Endothelial cell of umbilical vein (primary cell): ENCODE results near the gene BDKRB2. TPM values are rescaled to one million over a fixed set of nuclear protein-coding genes. Genes with fewer than 3 reads are reported as not detected.

Experiments used
- BruUV-seq: library from RNA; stranded (reverse); fragments of 400-500 nt; replicated peaks from 2 replicates; lab custom pipeline; 2021; lab: Mats Ljungman, UMichigan
- CTCF ChIA-PET: fragments of 300-600, 350-600 bp; sonication (Branson Sonifier 250); formaldehyde crosslinking; loops from one replicate; lab custom pipeline; 2021; ENCODE audit warnings: antibody characterized with exemption, inconsistent platforms; lab: Charles Lee
- POLR2A ChIA-PET: fragments of 300-600, 350-600 bp; sonication (Branson Sonifier 250); formaldehyde crosslinking; loops from one replicate; lab custom pipeline; 2021; ENCODE audit warnings: antibody characterized with exemption, inconsistent platforms; lab: Charles Lee
- DNase-seq: peaks from one replicate; pipeline ENCODE4 v3.0.0-alpha.2; 2011; ENCODE audit warnings: low read depth, low spot score
- FAIRE-seq: peaks from 2 replicates; lab custom pipeline; 2011; peaks lifted over from hg19 to GRCh38; lab: Jason Lieb, UNC
- H2AFZ ChIP-seq: 2 replicates; pipeline ENCODE4 v1.6.0; 2012; ENCODE audit warnings: low read depth, low read length, control low read depth, inconsistent platforms
- H3K27ac ChIP-seq: 2 replicates; pipeline ENCODE4 v1.5.1; 2011; ENCODE audit warnings: low read depth, mild to moderate bottlenecking, control low read depth, low read length, moderate library complexity; ENCODE audit not compliant: insufficient read depth
- H3K27me3 ChIP-seq, 2 experiments: 2 replicates each; pipeline versions ENCODE4 v1.6.0 to v1.6.1; 2011; ENCODE audit warnings: low read length in 2 of 2, mixed read lengths in 1 of 2; ENCODE audit not compliant: control insufficient read depth in 2 of 2, insufficient read depth in 2 of 2
- H3K36me3 ChIP-seq, 2 experiments: 2 replicates in 1 of 2; 3 replicates in 1 of 2; pipeline ENCODE4 v1.5.1; 2011; ENCODE audit warnings: low read length in 2 of 2, mild to moderate bottlenecking in 1 of 2, moderate library complexity in 1 of 2; ENCODE audit not compliant: control insufficient read depth in 2 of 2, insufficient read depth in 2 of 2; ENCODE audit errors: extremely low read depth in 1 of 2
- H3K4me1 ChIP-seq: 3 replicates; pipeline ENCODE4 v1.5.1; 2011; ENCODE audit warnings: mild to moderate bottlenecking, low read length; ENCODE audit not compliant: control insufficient read depth, insufficient read depth; ENCODE audit errors: extremely low read depth
- H3K4me2 ChIP-seq: 2 replicates; pipeline ENCODE4 v1.6.1; 2011; ENCODE audit warnings: low read length, control low read depth, mixed read lengths; ENCODE audit not compliant: insufficient read depth
- H3K4me3 ChIP-seq, 3 experiments: fragments of 200-600 bp in 1 of 3; sonication (generic), shearing (Covaris generic) in 1 of 3; replicated peaks in 1 of 3; 2 replicates each; pipeline ENCODE4 v1.5.1; 2011 to 2016; ENCODE audit warnings: control low read depth in 3 of 3, low read length in 3 of 3, mild to moderate bottlenecking in 2 of 3, inconsistent platforms in 1 of 3, low read depth in 1 of 3, moderate library complexity in 1 of 3; ENCODE audit not compliant: insufficient read depth in 1 of 3
- H3K79me2 ChIP-seq: 2 replicates; pipeline ENCODE4 v1.6.0; 2012; ENCODE audit warnings: low read length, inconsistent platforms; ENCODE audit not compliant: control insufficient read depth, insufficient read depth
- H3K9ac ChIP-seq: replicated peaks from 2 replicates; pipeline ENCODE3; 2011; ENCODE audit warnings: low read length, control low read depth; ENCODE audit not compliant: insufficient read depth; ENCODE audit errors: extremely low read depth
- H3K9me1 ChIP-seq: replicated peaks from 3 replicates; pipeline ENCODE4 v1.6.0; 2011; ENCODE audit warnings: mild to moderate bottlenecking, low read length; ENCODE audit not compliant: control insufficient read depth, insufficient read depth; ENCODE audit errors: extremely low read depth
- H3K9me3 ChIP-seq: replicated peaks from 2 replicates; pipeline ENCODE4 v1.5.1; 2012; ENCODE audit warnings: low read length, inconsistent platforms; ENCODE audit not compliant: control insufficient read depth, insufficient read depth
- H4K20me1 ChIP-seq: replicated peaks from 2 replicates; pipeline ENCODE3; 2011; ENCODE audit warnings: mild to moderate bottlenecking, low read length; ENCODE audit not compliant: control insufficient read depth, insufficient read depth; ENCODE audit errors: extremely low read depth
- CTCF ChIP-seq, 2 donors: IDR thresholded peaks; 1 replicate in 1 of 2; 2 replicates in 1 of 2; pipeline ENCODE4 v1.5.1; 2011; ENCODE audit warnings: low read length in 2 of 2, mild to moderate bottlenecking in 2 of 2, moderate library complexity in 2 of 2, control low read depth in 1 of 2, inconsistent platforms in 1 of 2, low read depth in 1 of 2; ENCODE audit not compliant: insufficient read depth in 1 of 2; ENCODE audit errors: extremely low read depth in 1 of 2
- EZH2 ChIP-seq: IDR thresholded peaks from 2 replicates; pipeline ENCODE4 v1.6.1; 2012; ENCODE audit warnings: borderline replicate concordance, low read depth, mild to moderate bottlenecking, moderate library complexity, low read length, inconsistent platforms; ENCODE audit not compliant: severe bottlenecking
- FOS ChIP-seq: IDR thresholded peaks from 2 replicates; pipeline ENCODE4 v1.6.1; 2011; ENCODE audit warnings: mild to moderate bottlenecking, low read length, moderate library complexity, borderline replicate concordance; ENCODE audit not compliant: insufficient read depth
- GATA2 ChIP-seq: IDR thresholded peaks from 2 replicates; pipeline ENCODE4 v1.7.0; 2011; ENCODE audit warnings: low read depth, mild to moderate bottlenecking, moderate library complexity, mixed read lengths, low read length; ENCODE audit not compliant: insufficient read length, insufficient read depth
- JUN ChIP-seq: IDR thresholded peaks from 2 replicates; pipeline ENCODE4 v1.6.1; 2011; ENCODE audit warnings: borderline replicate concordance, low read depth; ENCODE audit not compliant: insufficient read length, insufficient read depth
- MAX ChIP-seq: IDR thresholded peaks from 2 replicates; pipeline ENCODE4 v1.6.1; 2011; ENCODE audit not compliant: insufficient read depth, insufficient read length
- MYC ChIP-seq: IDR thresholded peaks from one replicate; pipeline ENCODE4 v1.6.1; 2011; ENCODE audit warnings: mild to moderate bottlenecking, low read depth, low read length
- POLR2A ChIP-seq: IDR thresholded peaks from 2 replicates; pipeline ENCODE4 v1.6.1; 2012; ENCODE audit warnings: low read depth, mild to moderate bottlenecking, control low read depth, low read length
- POLR2AphosphoS5 ChIP-seq: IDR thresholded peaks from 2 replicates; pipeline ENCODE4 v1.6.1; 2012; ENCODE audit warnings: low read depth, mild to moderate bottlenecking, control low read depth, low read length, moderate library complexity; ENCODE audit not compliant: insufficient read depth
- dilution Hi-C: fragments of 300-500 bp; cut with MboI; formaldehyde crosslinking; loops from one replicate; pipeline ENCODE4 v1.15.0; 2019; ENCODE audit warnings: low sequenced_read_pairs; ENCODE audit not compliant: extremely low pct_ligation_motif_present
- intact Hi-C: fragments of 100-400 bp; cut with micrococcal nuclease; formaldehyde crosslinking; loops from one replicate; pipeline ENCODE4 v1.10.0; 2022
- polyA plus RNA-seq, 4 experiments: library from polyadenylated mRNA; depleted of rRNA in 3 of 4; stranded (reverse) in 3 of 4; unstranded in 1 of 4; fragments of >200 nt; gene quantifications; 2 replicates each; pipeline versions ENCODE4 v1.2.1 to v1.2.3, GENCODE V29; 2011 to 2012; ENCODE audit warnings: missing spikeins in 1 of 4
- total RNA-seq: library from RNA; stranded (reverse); gene quantifications from 2 replicates; pipeline ENCODE4 v1.2.3, GENCODE V29; 2021

The BDKRB2 gene
- total and polyA plus RNA-seq, 2 donors (not counting 3 experiments of a cell fraction or from before 2014, with no cell fraction given), result 0.22 to 0.77 TPM

GRCh38 chr14:96242126-96242525 lies 37.5 kb downstream of the BDKRB2 start:
- H4K20me1 ChIP-seq, result no peaks in the 10 kb centered on the region
- no peak for DNase-seq
- H3K36me3 ChIP-seq, result no peaks in the 10 kb centered on the region
- POLR2A ChIA-PET, result no interaction called here
- CTCF ChIA-PET, result no interaction called here
- H3K79me2 ChIP-seq, result no peaks in the 10 kb centered on the region
- no peak overlapping the region for H2AFZ ChIP-seq
- H3K9me3 ChIP-seq, result no peaks in the 10 kb centered on the region
- FAIRE-seq, result no peak
- no TSS peak for BruUV-seq
- no peak overlapping the region for H3K27ac ChIP-seq
- H3K4me2 ChIP-seq, result no peak overlapping the region
- intact Hi-C loops (no loop called here), dilution Hi-C loops (no loop called here)
- TF ChIP-seq EZH2, result no peak
- TF ChIP-seq MAX, result no peak
- TF ChIP-seq FOS, result no peak
- TF ChIP-seq JUN, result no peak
- TF ChIP-seq POLR2A, result no peak
- no peak for TF ChIP-seq MYC
- TF ChIP-seq GATA2, result no peak
- no peak for TF ChIP-seq CTCF (IDR thresholded peaks at IDR 0.05; ENCODE audit: extremely low read depth in 1 of 2, insufficient read depth in 1 of 2, low read depth in 1 of 2, low read length in 2 of 2)
- no peak for TF ChIP-seq POLR2AphosphoS5
- no peak overlapping the region for H3K4me3 ChIP-seq
- H3K9ac ChIP-seq, result no peak overlapping the region
- H3K9me1 ChIP-seq, result no peaks in the 10 kb centered on the region
- no peaks in the 10 kb centered on the region for H3K4me1 ChIP-seq
- H3K27me3 ChIP-seq, result no peaks in the 10 kb centered on the region
